Fibroblast of mammary gland (primary cell): ENCODE measurements around the gene OR7A10.

Experiments used
- DNase-seq: peaks from one replicate; pipeline ENCODE4 v3.0.0-alpha.2; 2010; ENCODE audit warnings: low read depth
- H3K4me3 ChIP-seq: 2 replicates; pipeline ENCODE4 v1.5.1; 2011; ENCODE audit warnings: low read depth, mild to moderate bottlenecking, low read length, moderate library complexity; ENCODE audit not compliant: control insufficient read depth
- CTCF ChIP-seq: conservative IDR thresholded peaks from 2 replicates; pipeline ENCODE4 v1.5.1; 2011; ENCODE audit warnings: low read depth, low read length, inconsistent platforms; ENCODE audit not compliant: control insufficient read depth, insufficient read depth

OR7A10 gene

DNA sequence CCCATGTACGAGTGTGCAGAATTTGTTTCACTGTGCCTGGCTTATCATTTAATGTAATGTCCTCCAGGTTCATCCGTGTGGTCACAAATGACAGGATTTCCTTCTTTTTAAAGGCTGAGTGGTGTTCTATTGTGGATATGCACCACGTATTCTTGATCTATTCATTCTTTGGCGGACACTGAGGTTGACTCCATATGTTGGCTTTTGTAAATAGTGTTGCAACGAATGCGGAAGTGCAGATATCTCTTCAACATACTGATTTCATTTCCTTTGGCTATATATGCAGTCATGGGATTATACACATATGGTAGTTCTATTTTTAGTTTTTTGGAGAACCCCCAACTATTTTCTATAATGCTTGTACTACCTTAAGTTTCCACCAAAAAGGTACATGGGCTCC lies 26.8 kb downstream of the OR7A10 start:
- DNase-seq = no peak
- TF ChIP-seq CTCF = no peak
- no peak overlapping the region for H3K4me3 ChIP-seq

- H3K4me3 ChIP-seq = no peak overlapping the region
- DNase-seq = no peak
- no peak for TF ChIP-seq CTCF
Measured at GRCh38 chr19:14818588-14818987, 30.1 kb downstream of the OR7A10 start.

DNA sequence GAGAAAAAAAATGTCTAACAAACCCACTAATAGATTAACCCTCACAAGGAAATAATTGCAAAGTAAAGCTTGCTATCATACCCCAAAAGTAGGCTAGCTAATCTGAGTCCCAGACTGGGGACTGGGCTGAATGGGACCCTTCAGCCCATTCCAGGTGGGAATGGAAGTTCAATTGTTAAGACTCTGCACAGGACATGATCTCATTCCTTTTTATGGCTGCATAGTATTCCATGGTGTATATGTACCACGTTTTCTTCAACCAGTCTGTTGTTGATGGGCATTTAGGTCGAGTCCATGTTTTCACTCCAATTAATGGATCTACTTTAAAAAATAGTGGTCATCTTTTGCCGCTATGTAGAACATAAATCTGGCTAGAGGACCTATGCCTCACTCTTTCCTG lies 31.7 kb downstream of the OR7A10 start:
- no peak for TF ChIP-seq CTCF
- no peak for DNase-seq
- no peak overlapping the region for H3K4me3 ChIP-seq

GRCh38 chr19:14814982-14815652 lies 33.6 kb downstream of the OR7A10 start:
- no peak for TF ChIP-seq CTCF
- no peak overlapping the region for H3K4me3 ChIP-seq
- no peak for DNase-seq

DNA sequence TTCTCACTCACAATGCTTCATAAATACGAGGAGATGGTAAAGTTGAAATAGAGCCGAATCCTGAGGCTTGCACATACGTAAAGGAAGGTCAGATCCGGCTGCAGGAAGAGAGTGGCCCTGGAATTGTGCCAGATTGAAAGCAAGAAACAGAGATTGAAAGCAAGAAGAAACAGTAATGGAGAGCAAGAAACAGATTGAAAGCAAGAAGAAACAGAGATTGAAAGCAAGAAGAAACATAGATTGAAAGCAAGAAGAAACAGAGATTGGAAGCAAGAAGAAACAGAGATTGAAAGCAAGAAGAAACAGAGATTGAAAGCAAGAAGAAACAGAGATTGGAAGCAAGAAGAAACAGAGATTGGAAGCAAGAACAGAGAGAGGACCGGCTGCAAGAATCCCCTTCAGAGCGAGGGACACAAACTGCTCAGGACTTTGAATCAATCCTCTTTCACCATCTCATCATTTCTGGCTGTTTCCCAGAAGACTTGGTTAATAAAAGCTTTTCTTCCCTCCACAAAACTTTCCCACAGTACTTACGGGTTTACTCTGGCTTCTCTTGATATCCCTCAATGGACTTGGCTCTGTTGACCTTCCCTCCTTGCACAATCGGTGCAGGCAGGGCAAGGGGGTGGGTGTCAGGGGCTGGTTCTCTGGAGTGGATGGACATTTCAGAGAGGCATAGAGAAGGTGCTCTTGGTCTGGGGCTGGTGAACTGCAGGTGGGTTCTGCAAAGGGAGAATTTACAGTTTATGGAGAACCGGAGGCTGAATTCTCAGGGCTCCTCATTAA lies 39.3 kb downstream of the OR7A10 start:
- DNase-seq = no peak
- no peak overlapping the region for H3K4me3 ChIP-seq
- TF ChIP-seq CTCF = no peak

- no peak for DNase-seq
- no peak overlapping the region for H3K4me3 ChIP-seq
- TF ChIP-seq CTCF = no peak
Measured at GRCh38 chr19:14804765-14805164, 44.0 kb downstream of the OR7A10 start.
